ENCODE results near the gene MROH7. TPM values are rescaled to one million over a fixed set of nuclear protein-coding genes. Genes with fewer than 3 reads are reported as not detected.

The MROH7 gene
- total RNA-seq, 6 experiments from 2014 or later = 0.09 TPM; not detected in 5

GRCh38 chr1:54751426-54751825 is 109.8 kb downstream of the MROH7 start:
- peaks cover 15% of the 10 kb centered on the region for H3K27me3 Mint-ChIP-seq (ENCODE audit: insufficient read depth)

DNA sequence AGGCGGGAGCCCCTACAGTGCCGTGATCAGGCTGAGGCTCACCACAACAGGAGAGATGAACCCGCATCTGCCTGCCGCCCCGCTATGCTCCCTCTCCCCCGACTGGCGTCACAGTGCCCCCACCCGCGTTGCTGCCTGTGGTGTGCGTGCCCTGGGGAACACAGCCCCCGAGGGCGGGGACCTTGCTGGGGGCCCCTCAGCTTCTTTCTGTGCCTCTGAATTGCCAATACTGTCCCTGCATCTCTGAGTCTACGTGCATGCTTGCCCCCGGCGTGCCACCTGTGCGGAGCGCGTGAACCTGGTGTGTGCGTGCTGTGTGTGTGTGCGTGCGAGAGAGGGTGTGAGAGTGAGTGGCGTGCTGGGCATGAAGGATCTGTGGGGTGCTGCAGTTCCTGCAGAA is 112.5 kb downstream of the MROH7 start:
- no peaks in the 10 kb centered on the region for H3K9me3 Mint-ChIP-seq
- no peak for DNase-seq
- no peaks in the 10 kb centered on the region for H3K4me1 Mint-ChIP-seq (ENCODE audit: low read depth)
- H3K36me3 Mint-ChIP-seq (ENCODE audit: low read depth) = no peaks in the 10 kb centered on the region
- H3K27ac Mint-ChIP-seq = no peak overlapping the region
- H3K4me3 Mint-ChIP-seq = no peak overlapping the region
- no peak for TF ChIP-seq CTCF (IDR thresholded peaks at IDR 0.05)
- peaks cover 11% of the 10 kb centered on the region for H3K27me3 Mint-ChIP-seq (ENCODE audit: insufficient read depth)

More at GRCh38 chr1:54751426-54751825, 109.8 kb downstream of the MROH7 start:
- TF ChIP-seq CTCF (IDR thresholded peaks at IDR 0.05) = no peak
- Mint-ChIP-seq H3K9me3 (no peaks in the 10 kb centered on the region), H3K4me3 (no peak overlapping the region), H3K27ac (no peak overlapping the region), H3K36me3 (ENCODE audit: low read depth) (no peaks in the 10 kb centered on the region), H3K4me1 (ENCODE audit: low read depth) (no peaks in the 10 kb centered on the region)
- DNase-seq = no peak

DNA sequence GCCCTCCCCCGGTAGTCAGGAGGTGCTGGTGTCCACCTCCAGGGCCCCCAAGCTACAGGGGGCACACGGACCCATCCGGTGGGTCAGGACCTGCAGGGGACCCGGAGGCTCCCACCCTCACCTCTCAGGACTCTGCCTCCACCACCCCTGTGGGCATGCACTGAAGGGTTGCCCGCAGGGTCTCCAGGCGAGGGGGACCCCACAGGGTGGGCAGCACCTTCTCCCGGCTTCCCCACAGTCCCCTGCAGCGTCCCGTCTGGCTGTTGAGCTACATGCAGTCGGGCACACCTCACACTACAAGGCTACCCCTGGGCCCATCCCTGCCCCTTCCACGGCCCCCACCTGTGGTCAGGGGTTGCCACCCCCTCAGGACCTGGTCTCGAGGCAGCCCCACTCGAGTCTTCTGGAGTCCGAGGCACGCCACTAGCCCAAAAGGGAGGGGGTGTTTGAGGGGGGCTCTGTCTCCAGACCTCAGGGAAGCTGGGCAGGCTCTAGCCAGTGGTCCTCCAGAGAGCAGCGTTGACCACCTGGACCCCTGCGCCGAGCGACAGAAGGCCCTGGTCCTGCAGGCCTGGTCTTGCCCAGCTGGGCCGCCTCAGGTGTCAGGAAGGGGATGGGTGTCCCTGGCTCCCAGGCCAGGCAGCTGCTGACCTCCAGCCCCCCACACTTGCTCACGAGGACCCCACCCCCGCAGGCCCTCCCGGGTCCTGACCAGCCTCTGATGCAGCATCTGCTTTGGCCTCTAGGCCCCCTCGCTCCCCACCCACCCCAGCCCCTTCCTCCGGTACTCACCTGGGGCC is 113.1 kb downstream of the MROH7 start:
- H3K27me3 Mint-ChIP-seq (ENCODE audit: insufficient read depth) = peaks cover 8% of the 10 kb centered on the region; the same call in 1 of the 2 replicates

DNA sequence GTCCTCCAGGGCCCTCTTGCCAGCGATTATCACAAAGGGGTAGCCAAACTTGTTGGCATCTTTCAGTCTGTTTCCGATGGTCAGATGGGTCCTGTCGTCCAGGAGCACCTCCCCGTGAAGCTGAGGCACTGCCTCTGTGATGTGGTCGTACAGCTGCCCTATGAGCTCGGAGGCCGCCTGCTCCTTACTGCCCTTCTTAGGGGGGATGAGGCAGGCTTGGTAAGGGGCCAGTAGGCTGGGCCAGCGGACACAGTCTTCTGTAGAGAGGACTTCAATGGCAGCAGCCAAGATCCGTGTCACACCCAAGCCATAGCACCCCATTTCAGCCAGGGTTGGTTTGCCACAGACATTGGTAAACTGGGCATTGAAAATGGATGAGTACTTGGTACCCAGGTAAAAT is 116.2 kb downstream of the MROH7 start:
- no peak overlapping the region for H3K27ac Mint-ChIP-seq
- no peaks in the 10 kb centered on the region for H3K9me3 Mint-ChIP-seq
- TF ChIP-seq CTCF (IDR thresholded peaks at IDR 0.05) = no peak
- peaks cover 2% of the 10 kb centered on the region for H3K4me1 Mint-ChIP-seq (ENCODE audit: low read depth)
- no peak overlapping the region for H3K4me3 Mint-ChIP-seq
- no peak for DNase-seq
- H3K27me3 Mint-ChIP-seq (ENCODE audit: insufficient read depth) = peaks cover 1% of the 10 kb centered on the region; the same call in 1 of the 2 replicates
- no peaks in the 10 kb centered on the region for H3K36me3 Mint-ChIP-seq (ENCODE audit: low read depth)

More for the DNA sequence above, 113.1 kb downstream of the MROH7 start:
- H3K27ac Mint-ChIP-seq = no peak overlapping the region
- H3K9me3 Mint-ChIP-seq = no peaks in the 10 kb centered on the region
- no peak for TF ChIP-seq CTCF (IDR thresholded peaks at IDR 0.05)
- no peak overlapping the region for H3K4me3 Mint-ChIP-seq
- no peaks in the 10 kb centered on the region for H3K4me1 Mint-ChIP-seq (ENCODE audit: low read depth)
- no peaks in the 10 kb centered on the region for H3K36me3 Mint-ChIP-seq (ENCODE audit: low read depth)
- DNase-seq = no peak

DNA sequence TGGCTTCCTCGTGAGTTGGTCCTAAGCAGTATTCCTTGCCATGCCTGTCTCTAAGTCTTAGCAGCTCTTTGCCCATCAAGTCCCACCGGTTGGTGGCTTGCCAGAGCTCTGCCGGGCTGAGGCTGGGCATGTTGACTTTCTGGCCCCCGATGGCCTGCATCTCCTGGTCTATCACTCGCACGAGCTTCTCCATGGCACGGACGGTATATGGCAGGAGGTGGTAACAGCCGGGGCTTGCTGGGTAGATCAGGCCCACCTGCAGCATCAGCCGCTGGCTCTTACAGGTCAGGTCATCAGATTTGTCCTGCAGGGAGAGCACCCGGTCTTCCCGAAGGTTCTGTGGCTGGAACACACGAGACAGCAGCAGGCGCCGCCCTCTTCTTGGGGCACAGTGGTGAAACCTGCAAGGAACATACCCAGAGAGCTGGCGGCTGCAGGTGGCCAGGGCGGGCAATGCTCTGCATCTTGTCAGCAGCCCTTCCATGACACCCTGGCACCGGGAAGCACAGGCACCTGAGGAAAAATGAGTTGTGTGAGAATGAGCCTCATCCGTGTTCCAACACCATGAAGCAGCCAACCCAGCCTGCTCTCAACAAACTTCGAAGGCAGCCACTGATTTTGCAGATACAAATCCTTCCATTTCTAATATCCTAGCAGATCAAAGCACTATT is 117.2 kb downstream of the MROH7 start:
- peaks cover 11% of the 10 kb centered on the region for H3K4me1 Mint-ChIP-seq (ENCODE audit: low read depth)
- no peaks in the 10 kb centered on the region for H3K36me3 Mint-ChIP-seq (ENCODE audit: low read depth)
- no peak for DNase-seq
- H3K27ac Mint-ChIP-seq = no peak overlapping the region
- H3K4me3 Mint-ChIP-seq = no peak overlapping the region
- H3K9me3 Mint-ChIP-seq = no peaks in the 10 kb centered on the region
- peaks cover 1% of the 10 kb centered on the region; the same call in 1 of the 2 replicates for H3K27me3 Mint-ChIP-seq (ENCODE audit: insufficient read depth)
- TF ChIP-seq CTCF (IDR thresholded peaks at IDR 0.05) = no peak

Other genes with a start within 250 kb of the MROH7 start
- 10 to 100 TPM; 42.3 to 72.2 (median 58.1) TPM for gene SSBP3, start 235.4 kb upstream of the MROH7 start, total RNA-seq (2021; fragmentation: NEBNext Ultra II Directional; extraction: Animal tissue kit (Norgen Biotek cat#: 25700))
- 1 to 10 TPM; 2.9 to 4.8 (median 3.8) TPM for gene ACOT11, start 93.6 kb upstream of the MROH7 start, total RNA-seq (2021; fragmentation: NEBNext Ultra II Directional; extraction: Animal tissue kit (Norgen Biotek cat#: 25700))
- not detected for gene FAM151A, start 18.3 kb upstream of the MROH7 start, total RNA-seq (2021; fragmentation: NEBNext Ultra II Directional; extraction: Animal tissue kit (Norgen Biotek cat#: 25700))
- 10 to 100 TPM; 20.1 to 31.5 (median 28.2) TPM for gene TTC4, start 74.1 kb downstream of the MROH7 start, total RNA-seq (2021; fragmentation: NEBNext Ultra II Directional; extraction: Animal tissue kit (Norgen Biotek cat#: 25700))
- gene PARS2, start 122.7 kb downstream of the MROH7 start, total RNA-seq (2021; fragmentation: NEBNext Ultra II Directional; extraction: Animal tissue kit (Norgen Biotek cat#: 25700)) = 1 to 10 TPM; 3.3 to 4.2 (median 3.6) TPM
- gene TTC22, start 159.5 kb downstream of the MROH7 start, total RNA-seq (2021; fragmentation: NEBNext Ultra II Directional; extraction: Animal tissue kit (Norgen Biotek cat#: 25700)) = not detected
- 10 to 100 TPM; 39.3 to 88.4 (median 74.8) TPM for gene DHCR24, start 245.4 kb downstream of the MROH7 start, total RNA-seq (2021; fragmentation: NEBNext Ultra II Directional; extraction: Animal tissue kit (Norgen Biotek cat#: 25700))